PFSK-1 (cell line): ENCODE data around the gene AVP.

Experiments
- FOXP2 ChIP-seq: optimal IDR thresholded peaks from 2 replicates; pipeline ENCODE3; 2011; ENCODE audit warnings: borderline replicate concordance, control low read depth, inconsistent platforms; ENCODE audit not compliant: insufficient read depth; ENCODE audit errors: extremely low read length, extremely low read depth
- POLR2AphosphoS5 ChIP-seq: IDR thresholded peaks from 2 replicates; pipeline ENCODE4 v1.6.1; 2012; ENCODE audit warnings: low read depth, mild to moderate bottlenecking, control low read depth, low read length, moderate library complexity
- SIN3A ChIP-seq: IDR thresholded peaks from 2 replicates; pipeline ENCODE4 v1.6.1; 2012; ENCODE audit warnings: mild to moderate bottlenecking, low read length, moderate library complexity, borderline replicate concordance; ENCODE audit not compliant: insufficient read depth
- TAF1 ChIP-seq: IDR thresholded peaks from 2 replicates; pipeline ENCODE4 v1.6.1; 2012; ENCODE audit warnings: low read length, control low read depth, borderline replicate concordance; ENCODE audit not compliant: insufficient read depth
- TF ChIP-seq, protein P1 (sequence below), 2 experiments: IDR thresholded peaks; 2 replicates each; pipeline versions ENCODE4 v1.6.1 to v1.8.0; 2011 to 2012; ENCODE audit warnings: low read depth in 2 of 2, low read length in 2 of 2, control low read depth in 1 of 2, inconsistent platforms in 1 of 2, mild to moderate bottlenecking in 1 of 2, moderate library complexity in 1 of 2; ENCODE audit not compliant: insufficient read depth in 1 of 2

The AVP gene

DNA sequence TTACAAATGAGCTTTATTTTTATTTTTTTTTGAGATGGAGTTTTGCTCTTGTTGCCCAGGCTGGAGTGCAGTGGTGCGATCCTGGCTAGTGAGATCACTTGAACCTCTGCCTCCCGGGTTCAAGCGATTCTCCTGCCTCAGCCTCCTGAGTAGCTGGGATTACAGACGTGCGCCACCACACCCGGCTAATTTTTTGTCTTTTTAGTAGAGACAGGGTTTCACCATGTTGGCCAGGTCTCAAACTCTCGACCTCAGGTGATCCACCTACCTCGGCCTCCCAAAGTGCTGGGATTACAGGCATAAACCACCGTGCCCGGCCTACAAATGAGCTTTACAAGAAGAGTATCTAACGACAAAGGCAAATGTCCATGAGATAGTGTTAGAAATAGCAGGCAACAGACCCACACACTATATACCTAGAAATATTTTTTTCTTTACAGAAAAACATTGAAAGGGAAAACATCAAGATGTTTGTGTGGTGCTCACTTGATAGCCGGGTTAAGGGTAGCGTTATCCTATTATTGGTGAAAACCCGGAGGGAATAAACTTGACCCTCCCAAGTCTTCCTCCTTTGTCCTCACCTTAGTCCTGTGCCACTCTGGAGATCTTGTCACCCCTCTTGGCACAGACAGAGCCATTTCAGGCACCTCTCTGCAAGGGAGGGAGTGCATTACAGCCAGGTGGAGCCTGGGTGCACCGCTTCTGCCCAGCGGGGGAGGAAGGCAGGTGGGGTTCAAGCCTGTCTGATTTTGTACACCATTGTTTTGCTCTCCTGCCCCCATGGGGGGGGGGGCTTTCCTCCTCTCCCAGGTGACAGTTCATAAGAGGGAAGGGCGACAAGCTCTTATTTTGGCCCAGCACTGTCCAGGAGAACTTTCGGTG, 21.0 kb upstream of the AVP start:
- no peak for TF ChIP-seq TAF1
- TF ChIP-seq SIN3A: no peak
- no peak for TF ChIP-seq POLR2AphosphoS5
- TF ChIP-seq FOXP2: no peak
- TF ChIP-seq, protein P1, sequence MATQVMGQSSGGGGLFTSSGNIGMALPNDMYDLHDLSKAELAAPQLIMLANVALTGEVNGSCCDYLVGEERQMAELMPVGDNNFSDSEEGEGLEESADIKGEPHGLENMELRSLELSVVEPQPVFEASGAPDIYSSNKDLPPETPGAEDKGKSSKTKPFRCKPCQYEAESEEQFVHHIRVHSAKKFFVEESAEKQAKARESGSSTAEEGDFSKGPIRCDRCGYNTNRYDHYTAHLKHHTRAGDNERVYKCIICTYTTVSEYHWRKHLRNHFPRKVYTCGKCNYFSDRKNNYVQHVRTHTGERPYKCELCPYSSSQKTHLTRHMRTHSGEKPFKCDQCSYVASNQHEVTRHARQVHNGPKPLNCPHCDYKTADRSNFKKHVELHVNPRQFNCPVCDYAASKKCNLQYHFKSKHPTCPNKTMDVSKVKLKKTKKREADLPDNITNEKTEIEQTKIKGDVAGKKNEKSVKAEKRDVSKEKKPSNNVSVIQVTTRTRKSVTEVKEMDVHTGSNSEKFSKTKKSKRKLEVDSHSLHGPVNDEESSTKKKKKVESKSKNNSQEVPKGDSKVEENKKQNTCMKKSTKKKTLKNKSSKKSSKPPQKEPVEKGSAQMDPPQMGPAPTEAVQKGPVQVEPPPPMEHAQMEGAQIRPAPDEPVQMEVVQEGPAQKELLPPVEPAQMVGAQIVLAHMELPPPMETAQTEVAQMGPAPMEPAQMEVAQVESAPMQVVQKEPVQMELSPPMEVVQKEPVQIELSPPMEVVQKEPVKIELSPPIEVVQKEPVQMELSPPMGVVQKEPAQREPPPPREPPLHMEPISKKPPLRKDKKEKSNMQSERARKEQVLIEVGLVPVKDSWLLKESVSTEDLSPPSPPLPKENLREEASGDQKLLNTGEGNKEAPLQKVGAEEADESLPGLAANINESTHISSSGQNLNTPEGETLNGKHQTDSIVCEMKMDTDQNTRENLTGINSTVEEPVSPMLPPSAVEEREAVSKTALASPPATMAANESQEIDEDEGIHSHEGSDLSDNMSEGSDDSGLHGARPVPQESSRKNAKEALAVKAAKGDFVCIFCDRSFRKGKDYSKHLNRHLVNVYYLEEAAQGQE (IDR thresholded peaks at IDR 0.05; ENCODE audit: insufficient read depth in 1 of 2, low read depth in 2 of 2, low read length in 2 of 2): no peak

DNA sequence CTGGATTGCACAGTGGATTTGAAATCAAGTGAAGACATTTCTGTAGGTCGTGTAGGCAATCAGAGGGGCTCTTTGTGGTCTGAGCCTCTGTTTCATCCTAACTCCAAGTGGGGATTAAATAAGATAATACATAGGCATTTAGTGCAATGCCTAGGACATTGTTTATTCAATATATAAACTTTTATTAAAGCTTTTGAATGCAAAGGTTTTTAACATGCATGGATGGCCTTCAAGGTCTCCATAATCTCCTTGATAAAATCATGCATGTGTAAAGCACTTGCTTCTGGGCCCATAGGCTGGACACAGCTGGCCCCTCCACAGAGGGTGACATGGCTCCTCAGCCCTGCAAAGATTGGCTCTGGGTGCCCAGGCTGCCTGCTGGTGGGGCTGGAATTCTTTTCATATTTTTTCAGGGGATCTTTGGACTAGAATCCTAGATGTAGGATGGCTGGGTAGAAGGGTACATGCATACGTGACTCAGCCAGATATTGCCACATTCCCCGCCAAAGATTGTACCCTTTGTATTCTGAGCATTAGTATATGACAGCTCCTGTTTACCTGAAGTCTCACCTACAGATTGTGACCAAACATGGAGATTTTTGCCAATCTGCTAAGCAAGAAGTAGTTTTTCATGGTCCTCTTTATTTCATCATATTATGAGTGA, 19.0 kb upstream of the AVP start:
- TF ChIP-seq SIN3A (no peak), POLR2AphosphoS5 (no peak), FOXP2 (no peak), TAF1 (no peak)
- TF ChIP-seq, protein P1 (IDR thresholded peaks at IDR 0.05; ENCODE audit: insufficient read depth in 1 of 2, low read depth in 2 of 2, low read length in 2 of 2): no peak

DNA sequence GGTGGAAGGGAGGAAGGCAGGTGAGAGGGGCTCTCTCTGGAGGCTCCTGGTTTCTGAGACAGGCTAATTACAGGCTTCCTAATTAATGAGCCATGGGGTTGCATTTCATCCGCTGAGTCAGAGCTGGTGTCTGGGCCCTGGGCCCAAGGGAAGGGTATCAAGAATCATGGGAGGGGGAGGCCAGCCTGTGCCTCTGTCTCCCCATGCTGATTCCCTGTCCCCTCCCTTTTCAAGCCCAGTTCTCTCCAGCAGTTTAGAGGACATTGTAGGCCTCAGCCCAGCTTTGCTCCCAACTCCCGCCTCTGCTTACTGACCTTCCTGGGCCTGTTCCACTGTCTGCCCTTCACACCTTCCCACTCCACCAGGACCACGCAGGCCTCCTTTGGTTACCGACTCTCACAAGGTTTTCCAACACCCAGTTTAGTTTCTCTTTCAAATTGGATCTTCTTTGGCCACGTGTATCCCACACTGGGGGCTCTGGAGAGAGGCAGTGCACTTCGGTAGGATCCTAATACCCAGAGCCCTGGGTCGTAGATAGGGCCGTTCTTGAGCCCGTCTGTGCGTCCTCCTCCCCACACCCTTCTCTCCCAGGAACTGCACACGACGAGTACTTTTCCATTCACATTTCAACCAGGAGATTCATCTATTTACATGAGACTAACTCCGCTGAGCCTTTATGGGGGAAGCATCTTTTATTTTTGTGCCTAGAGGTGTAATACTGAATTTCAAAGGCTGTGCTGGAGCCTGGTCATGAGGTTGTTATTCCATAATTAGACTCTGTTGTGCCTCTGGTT, 18.2 kb upstream of the AVP start:
- TF ChIP-seq, protein P1 (IDR thresholded peaks at IDR 0.05; ENCODE audit: insufficient read depth in 1 of 2, low read depth in 2 of 2, low read length in 2 of 2): no peak

GRCh38 chr20:3101737-3102574, 17.4 kb upstream of the AVP start:
- TF ChIP-seq POLR2AphosphoS5 (no peak), TAF1 (no peak), SIN3A (no peak), FOXP2 (no peak)
- TF ChIP-seq, protein P1 (IDR thresholded peaks at IDR 0.05; ENCODE audit: insufficient read depth in 1 of 2, low read depth in 2 of 2, low read length in 2 of 2): no peak
